HG03521 (cell line): ENCODE measurements around the gene PAQR9.
A peak's percentile ranks its signal among the peaks of the same experiment; 100 is the strongest.
"Not testable (repeated sequence)": the region's sequence is repeated elsewhere in the genome, so short reads cannot be mapped to it uniquely, and the experiment has no call there.

Source experiments
- ATAC-seq: cut with Tn5 transposase; IDR thresholded peaks from one replicate; pipeline ENCODE4 v1.9.1; 2021; ENCODE audit warnings: mild to moderate bottlenecking, moderate library complexity; ENCODE audit not compliant: unreplicated experiment

PAQR9 gene

GRCh38 chr3:142963516-142964448 lies at the start of gene PAQR9:
PAQR9 (minus strand) TSS chr3:142963674; CDS start chr3:142963336, 338 bp downstream.
- ATAC-seq: no peak

- ATAC-seq: no peak
Observed at GRCh38 chr3:143011705-143012104, 48.2 kb upstream of the PAQR9 start.

- no peak for ATAC-seq
Observed at GRCh38 chr3:143010024-143010423, 46.5 kb upstream of the PAQR9 start.

GRCh38 chr3:143004823-143005222 lies 41.3 kb upstream of the PAQR9 start:
- no peak for ATAC-seq

- ATAC-seq: no peak
Observed at GRCh38 chr3:143002727-143003126, 39.3 kb upstream of the PAQR9 start.

GRCh38 chr3:143002083-143002712 lies 38.7 kb upstream of the PAQR9 start:
- peak; percentile 22 for ATAC-seq

GRCh38 chr3:143001369-143002082 lies 38.1 kb upstream of the PAQR9 start, which contains the start of gene U2SURP:
U2SURP (plus strand) TSS chr3:143001570; CDS start chr3:143001629, 59 bp downstream.
- peak; percentile 83 for ATAC-seq

GRCh38 chr3:143001034-143001368 lies 37.5 kb upstream of the PAQR9 start:
- peak; percentile 76 for ATAC-seq

- no peak for ATAC-seq
Observed at GRCh38 chr3:143000528-143000927, 37.1 kb upstream of the PAQR9 start.

- ATAC-seq: no peak
Observed at GRCh38 chr3:142999881-143000280, 36.4 kb upstream of the PAQR9 start.

GRCh38 chr3:142998439-142998838 lies 35.0 kb upstream of the PAQR9 start:
- ATAC-seq: no peak

GRCh38 chr3:142997330-142997729 lies 33.9 kb upstream of the PAQR9 start:
- no peak for ATAC-seq

- peak; percentile 63 for ATAC-seq
Observed at GRCh38 chr3:142993958-142994442, 30.5 kb upstream of the PAQR9 start.

GRCh38 chr3:142992323-142992722 lies 28.8 kb upstream of the PAQR9 start:
- no peak for ATAC-seq

- no peak for ATAC-seq
Observed at GRCh38 chr3:142990721-142991120, 27.2 kb upstream of the PAQR9 start.

GRCh38 chr3:142988826-142989225 lies 25.4 kb upstream of the PAQR9 start:
- not testable (repeated sequence) for ATAC-seq

GRCh38 chr3:142988221-142988620 lies 24.7 kb upstream of the PAQR9 start:
- ATAC-seq: not testable (repeated sequence)

- ATAC-seq: no peak
Observed at GRCh38 chr3:142987707-142988106, 24.2 kb upstream of the PAQR9 start.

GRCh38 chr3:142987080-142987700 lies 23.7 kb upstream of the PAQR9 start:
- peak; percentile 62 for ATAC-seq

GRCh38 chr3:142984255-142984654 lies 20.8 kb upstream of the PAQR9 start:
- ATAC-seq: no peak

GRCh38 chr3:142983318-142983717 lies 19.8 kb upstream of the PAQR9 start:
- ATAC-seq: no peak
